K562 (cell line): ENCODE measurements around the gene PEX10. TPM values are rescaled to one million over a fixed set of nuclear protein-coding genes. Genes with fewer than 3 reads are reported as not detected.

Experiments used
- ATAC-seq: fragments of 200-7000 bp; cut with Tn5 transposase; 3 replicates; pipeline ENCODE4 v1.9.1; 2020; ENCODE audit warnings: moderate library complexity
- BruUV-seq: library from RNA; stranded (reverse); fragments of 400-500 nt; replicated peaks from 2 replicates; lab custom pipeline; 2021; lab: Mats Ljungman, UMichigan
- CTCF ChIA-PET: fragments of 300-600 bp; formaldehyde crosslinking; extraction: SDS; loops from one replicate; lab custom pipeline; 2021; ENCODE audit warnings: low intra/inter-chr PET ratio; lab: Yijun Ruan, JAX
- POLR2A ChIA-PET: fragments of 300-600, 350-650 bp; sonication (Branson Sonifier 250); formaldehyde crosslinking; extraction: SDS; loops from one replicate; lab custom pipeline; 2021; ENCODE audit warnings: antibody characterized with exemption, inconsistent platforms; lab: Yijun Ruan, JAX
- DNase-seq, 4 experiments: peaks; one replicate each; pipeline versions ENCODE4 v3.0.0 to v3.0.0-alpha.2; 2011 to 2018; ENCODE audit warnings: low spot score in 3 of 4, mixed read lengths in 3 of 4; ENCODE audit errors: extremely low read depth in 1 of 4
- FAIRE-seq: peaks from 2 replicates; lab custom pipeline; 2011; peaks lifted over from hg19 to GRCh38; lab: Jason Lieb, UNC
- H2AFZ ChIP-seq: 2 replicates; pipeline ENCODE4 v1.6.0; 2011; ENCODE audit warnings: low read depth, low read length, control low read depth, inconsistent platforms
- H3K27ac ChIP-seq: fragments of 200-600 bp; 3 replicates; pipeline ENCODE4 v1.8.0; 2011; ENCODE audit warnings: low read depth, mild to moderate bottlenecking, control low read depth, inconsistent platforms, low read length, moderate library complexity, mixed read lengths; ENCODE audit errors: extremely low read depth
- H3K27me3 ChIP-seq, 2 experiments: fragments of 300-600 bp in 1 of 2; 2 replicates in 1 of 2; 3 replicates in 1 of 2; pipeline versions ENCODE4 v1.6.0 to v1.8.0; 2011; ENCODE audit warnings: inconsistent platforms in 2 of 2, low read length in 2 of 2, mild to moderate bottlenecking in 1 of 2, mixed read lengths in 1 of 2, moderate library complexity in 1 of 2; ENCODE audit not compliant: control insufficient read depth in 2 of 2, insufficient read depth in 2 of 2
- H3K36me3 ChIP-seq: fragments of 300-600 bp; 3 replicates; pipeline ENCODE4 v1.8.0; 2011; ENCODE audit warnings: mild to moderate bottlenecking, low read length, inconsistent platforms; ENCODE audit not compliant: control insufficient read depth, insufficient read depth
- H3K4me1 ChIP-seq, 2 experiments: fragments of 200-600 bp in 1 of 2; replicated peaks in 1 of 2; 2 replicates in 1 of 2; 3 replicates in 1 of 2; pipeline versions ENCODE4 v1.5.1 to v1.8.0; 2011; ENCODE audit warnings: inconsistent platforms in 2 of 2, low read length in 2 of 2, mild to moderate bottlenecking in 1 of 2, mixed read lengths in 1 of 2, moderate library complexity in 1 of 2; ENCODE audit not compliant: control insufficient read depth in 2 of 2, insufficient read depth in 2 of 2
- H3K4me2 ChIP-seq: 2 replicates; pipeline ENCODE4 v1.6.1; 2011; ENCODE audit warnings: low read length, control low read depth, inconsistent platforms, mixed read lengths; ENCODE audit not compliant: insufficient read depth
- H3K4me3 ChIP-seq: fragments of 200-600 bp; sonication (generic), shearing (Covaris generic); 2 replicates; pipeline ENCODE4 v1.5.1; 2016; ENCODE audit warnings: control low read depth, inconsistent platforms
- H3K79me2 ChIP-seq: fragments of 200-600 bp; 3 replicates; pipeline ENCODE4 v1.8.0; 2011; ENCODE audit warnings: low read length, inconsistent platforms; ENCODE audit not compliant: control insufficient read depth, insufficient read depth
- H3K9ac ChIP-seq, 2 experiments: 2 replicates each; pipeline versions ENCODE4 v1.6.0 to v1.6.1; 2011; ENCODE audit warnings: low read depth in 2 of 2, low read length in 2 of 2, control low read depth in 1 of 2, inconsistent platforms in 1 of 2, mild to moderate bottlenecking in 1 of 2, mixed read lengths in 1 of 2; ENCODE audit not compliant: insufficient read depth in 1 of 2
- H3K9me1 ChIP-seq: one replicate; pipeline ENCODE4 v1.6.0; 2011; ENCODE audit warnings: inconsistent platforms, mild to moderate bottlenecking, low read length, moderate library complexity; ENCODE audit not compliant: control insufficient read depth, insufficient read depth
- H3K9me3 ChIP-seq: replicated peaks from 2 replicates; pipeline ENCODE4 v1.5.1; 2011; ENCODE audit warnings: low read depth, low read length, inconsistent platforms; ENCODE audit not compliant: control insufficient read depth, insufficient read depth
- H4K20me1 ChIP-seq: replicated peaks from 2 replicates; pipeline ENCODE4 v1.6.1; 2011; ENCODE audit warnings: low read length, inconsistent platforms, mixed read lengths; ENCODE audit not compliant: control insufficient read depth, insufficient read depth
- ATF1 ChIP-seq, 2 experiments: fragments of 450-650 bp in 1 of 2; IDR thresholded peaks; 2 replicates each; pipeline ENCODE4 v1.6.1; 2016; ENCODE audit warnings: missing compliant biosample characterization in 1 of 2, missing genetic modification characterization in 1 of 2
- CREBBP ChIP-seq: IDR thresholded peaks from one replicate; pipeline ENCODE4 v1.6.1; 2012; ENCODE audit warnings: low read depth, mild to moderate bottlenecking, control low read depth, inconsistent platforms, low read length
- TAF9B ChIP-seq: fragments of 450-650 bp; IDR thresholded peaks from 2 replicates; pipeline ENCODE4 v1.6.1; 2018; ENCODE audit warnings: mild to moderate bottlenecking; ENCODE audit not compliant: partially characterized antibody
- WGBS: fragments of 100-300 bp; shearing (Covaris generic); methylation state at CpG from one replicate; pipeline ENCODE4 v1.1.6; 2016; ENCODE audit warnings: low coverage, mixed read lengths; ENCODE audit not compliant: insufficient coverage; ENCODE audit errors: missing lambda C conversion rate; 5-methylcytosine and 5-hydroxymethylcytosine counted together
- in situ Hi-C: fragments of 300-500 bp; cut with MboI; formaldehyde crosslinking; loops from 4 replicates; pipeline ENCODE4 v1.15.0; 2018; ENCODE audit warnings: inconsistent platforms, mixed read lengths
- intact Hi-C: fragments of 100-400 bp; cut with micrococcal nuclease; formaldehyde crosslinking; loops from 2 replicates; pipeline ENCODE4 v1.14.2; 2022
- polyA plus RNA-seq, 8 experiments: library from polyadenylated mRNA; depleted of rRNA in 4 of 8; stranded (reverse) in 5 of 8; unstranded in 3 of 8; fragments of >200 nt; fragmentation: Nextera tagmentation in 2 of 8; fragmentation: Illumina TruSeq in 1 of 8; extraction: Ambion mirVana in 2 of 8; extraction: Trizol in 1 of 8; gene quantifications; 2 replicates each; pipeline versions ENCODE4 v1.2.1 to v1.2.3, GENCODE V29; 2011 to 2014; ENCODE audit warnings: inconsistent platforms in 1 of 8, missing spikeins in 1 of 8
- total RNA-seq, 7 experiments: library from RNA; depleted of rRNA in 6 of 7; stranded (reverse); fragments of >200 nt in 6 of 7; fragmentation: Illumina TruSeq in 2 of 7; extraction: Trizol in 2 of 7; gene quantifications; 2 replicates each; pipeline versions ENCODE4 v1.2.1 to v1.2.3, GENCODE V29; 2011 to 2021; ENCODE audit warnings: low replicate concordance in 1 of 7

PEX10 gene
- total and polyA plus RNA-seq, 9 of the 15 experiments (the other 6 are each of a cell fraction or from before 2014, with no cell fraction given) = 0.03 to 26.2 (median 8.7) TPM

DNA sequence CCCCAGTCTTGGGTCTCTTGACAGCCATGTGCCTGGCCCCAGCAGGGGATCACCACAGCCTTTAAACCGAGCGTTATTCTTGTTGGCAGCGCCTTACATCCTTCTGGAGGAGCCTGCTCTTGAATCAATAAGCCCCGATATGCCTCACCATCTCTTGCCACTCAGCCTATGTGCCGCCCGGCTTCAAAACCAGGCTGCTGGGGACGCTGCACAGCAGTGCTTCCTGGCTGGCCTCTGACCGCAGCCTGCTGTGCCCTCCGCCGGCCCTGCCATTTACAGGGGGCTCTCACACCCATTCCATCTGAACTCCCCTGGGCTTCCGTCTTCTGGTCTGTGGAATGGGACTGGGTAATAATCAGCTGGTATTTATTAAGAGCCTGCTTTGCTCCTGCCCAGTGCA is 3.0 kb upstream of the PEX10 start:
- Histone ChIP-seq H3K4me2 (no peak overlapping the region), H3K27ac (no peak overlapping the region), H3K9ac (peak overlapping the region in 1 of 2 experiments; percentile 33; a peak in 1 of 4 replicates), H3K36me3 (no peaks in the 10 kb centered on the region; the same call in 2 of the 3 replicates), H3K9me3 (no peaks in the 10 kb centered on the region), H3K27me3 (peaks cover 9 to 18% of the 10 kb centered on the region in 2 experiments; a peak in 4 of 5 replicates), H2AFZ (no peak overlapping the region), H3K79me2 (peaks cover 21% of the 10 kb centered on the region; the same call in 2 of the 3 replicates), H3K4me1 (peaks cover 15 to 78% of the 10 kb centered on the region in 2 experiments), H3K4me3 (no peak overlapping the region), H3K9me1 (no peaks in the 10 kb centered on the region), H4K20me1 (peaks cover 8% of the 10 kb centered on the region)
- no TSS peak for BruUV-seq
- 39% methylated on average over 11 of the region's 11 CpGs for WGBS
- intact Hi-C loops = loop anchor here (2.0 to 10.0 kb wide), 3 partner anchors 229 to 1009 kb away; no protein-coding TSS in a partner anchor
- in situ Hi-C loops = loop anchor here (10.0 kb wide), 1 partner anchor 219 kb away; the partner anchor contains the start of gene MMEL1
- ChIA-PET CTCF (interaction anchor here (1.6 to 4.1 kb wide), 3 partner anchors 132 to 372 kb away, joined by 7 to 36 read pairs (median 7); no protein-coding TSS in a partner anchor), POLR2A (interaction anchor here (0.8 kb wide), 1 partner anchor 78 kb away, joined by 4 read pairs; no protein-coding TSS in a partner anchor)
- DNase-seq (no peak), ATAC-seq (no peak), FAIRE-seq (no peak)
- TF ChIP-seq ATF1 (CRISPR knock-in tag; IDR thresholded peaks at IDR 0.05) (no peak), ATF1 (tag; IDR thresholded peaks at IDR 0.05) (no peak), TAF9B (no peak), CREBBP (no peak)
